ENCODE data around the gene GRB10.

GRCh38 chr7:50704844-50705243, 77.9 kb downstream of the GRB10 start:
- TF ChIP-seq CTCF (IDR thresholded peaks at IDR 0.05): no peak
- TF ChIP-seq EZH2 (IDR thresholded peaks at IDR 0.05): no peak

Data from neural progenitor cell (in vitro differentiated cells).